ENCODE measurements around the gene UIMC1. TPM values are rescaled to one million over a fixed set of nuclear protein-coding genes. Genes with fewer than 3 reads are reported as not detected.

UIMC1 gene
- total RNA-seq, 1 experiment from 2014 or later: 38.4 TPM

- no peak for TF ChIP-seq SIN3A (IDR thresholded peaks at IDR 0.05; ENCODE audit: low read depth)
- no peak for TF ChIP-seq TCF7L2 (IDR thresholded peaks at IDR 0.05; ENCODE audit: borderline replicate concordance, extremely low read depth, insufficient read depth, insufficient read length)
- TF ChIP-seq EGR1 (IDR thresholded peaks at IDR 0.05; ENCODE audit: low read depth): no peak
- TF ChIP-seq RAD21 (IDR thresholded peaks at IDR 0.05; ENCODE audit: low read depth): no peak
- TF ChIP-seq CEBPB (IDR thresholded peaks at IDR 0.05; ENCODE audit: low read depth): no peak
- no peak for TF ChIP-seq JUND (IDR thresholded peaks at IDR 0.05)
- no peak for TF ChIP-seq ELF1 (IDR thresholded peaks at IDR 0.05; ENCODE audit: borderline replicate concordance, low read depth)
- TF ChIP-seq, protein P1, sequence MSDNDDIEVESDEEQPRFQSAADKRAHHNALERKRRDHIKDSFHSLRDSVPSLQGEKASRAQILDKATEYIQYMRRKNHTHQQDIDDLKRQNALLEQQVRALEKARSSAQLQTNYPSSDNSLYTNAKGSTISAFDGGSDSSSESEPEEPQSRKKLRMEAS (IDR thresholded peaks at IDR 0.05): no peak
These were observed 22.9 kb upstream of the UIMC1 start (continued) for GRCh38 chr5:177029498-177029897.

DNA sequence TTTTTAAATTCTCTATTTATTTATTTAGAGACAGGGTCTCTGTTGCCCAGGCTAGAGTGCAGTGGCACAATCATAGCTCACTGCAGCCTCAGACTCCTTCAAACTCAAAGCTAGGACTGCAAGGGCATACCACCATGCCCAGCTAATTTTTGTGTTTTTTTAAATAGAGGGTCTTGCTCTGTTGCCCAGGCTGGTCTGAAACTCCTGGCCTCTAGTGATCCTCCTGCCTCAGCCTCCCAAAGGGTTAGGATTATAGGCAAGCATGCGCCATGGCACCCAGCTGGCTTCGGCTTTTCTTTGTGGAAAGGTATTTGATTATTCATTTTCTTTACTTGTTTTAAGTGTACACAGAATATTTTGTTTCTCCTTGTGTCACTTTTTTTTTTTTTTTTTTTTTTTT lies 21.1 kb upstream of the UIMC1 start:
- H3K9me3 ChIP-seq (ENCODE audit: control insufficient read depth in 1 of 2, insufficient read depth in 1 of 2, low read depth in 1 of 2, low read length in 2 of 2): no peaks in the 10 kb centered on the region
- ChIA-PET POLR2A (interaction anchor here (1.3 kb wide), 1 partner anchor 22 kb away, joined by 4 read pairs; no protein-coding TSS in a partner anchor), RAD21 (ENCODE audit: low non-redundant PET in 1 of 2, low total read pairs in 2 of 2, uncharacterized antibody in 2 of 2, unreplicated experiment in 2 of 2) (no interaction called here), CTCF (interaction anchor here (0.6 to 1.2 kb wide), 2 partner anchors 44 to 97 kb away, joined by 3 read pairs; no protein-coding TSS in a partner anchor)
- H3K79me2 ChIP-seq (ENCODE audit: insufficient read depth, low read length): peaks cover 73% of the 10 kb centered on the region
- no peak overlapping the region for H3K4me2 ChIP-seq (ENCODE audit: low read length)
- peaks cover 0 to 7% of the 10 kb centered on the region in 2 experiments; a peak in 1 of 4 replicates for H3K36me3 ChIP-seq (ENCODE audit: control insufficient read depth in 1 of 2, insufficient read depth in 2 of 2, low read length in 2 of 2)
- H3K27ac ChIP-seq (ENCODE audit: low read depth, low read length): no peak overlapping the region
- intact Hi-C loops (cut with micrococcal nuclease): no loop called here
- TF ChIP-seq, protein P2, sequence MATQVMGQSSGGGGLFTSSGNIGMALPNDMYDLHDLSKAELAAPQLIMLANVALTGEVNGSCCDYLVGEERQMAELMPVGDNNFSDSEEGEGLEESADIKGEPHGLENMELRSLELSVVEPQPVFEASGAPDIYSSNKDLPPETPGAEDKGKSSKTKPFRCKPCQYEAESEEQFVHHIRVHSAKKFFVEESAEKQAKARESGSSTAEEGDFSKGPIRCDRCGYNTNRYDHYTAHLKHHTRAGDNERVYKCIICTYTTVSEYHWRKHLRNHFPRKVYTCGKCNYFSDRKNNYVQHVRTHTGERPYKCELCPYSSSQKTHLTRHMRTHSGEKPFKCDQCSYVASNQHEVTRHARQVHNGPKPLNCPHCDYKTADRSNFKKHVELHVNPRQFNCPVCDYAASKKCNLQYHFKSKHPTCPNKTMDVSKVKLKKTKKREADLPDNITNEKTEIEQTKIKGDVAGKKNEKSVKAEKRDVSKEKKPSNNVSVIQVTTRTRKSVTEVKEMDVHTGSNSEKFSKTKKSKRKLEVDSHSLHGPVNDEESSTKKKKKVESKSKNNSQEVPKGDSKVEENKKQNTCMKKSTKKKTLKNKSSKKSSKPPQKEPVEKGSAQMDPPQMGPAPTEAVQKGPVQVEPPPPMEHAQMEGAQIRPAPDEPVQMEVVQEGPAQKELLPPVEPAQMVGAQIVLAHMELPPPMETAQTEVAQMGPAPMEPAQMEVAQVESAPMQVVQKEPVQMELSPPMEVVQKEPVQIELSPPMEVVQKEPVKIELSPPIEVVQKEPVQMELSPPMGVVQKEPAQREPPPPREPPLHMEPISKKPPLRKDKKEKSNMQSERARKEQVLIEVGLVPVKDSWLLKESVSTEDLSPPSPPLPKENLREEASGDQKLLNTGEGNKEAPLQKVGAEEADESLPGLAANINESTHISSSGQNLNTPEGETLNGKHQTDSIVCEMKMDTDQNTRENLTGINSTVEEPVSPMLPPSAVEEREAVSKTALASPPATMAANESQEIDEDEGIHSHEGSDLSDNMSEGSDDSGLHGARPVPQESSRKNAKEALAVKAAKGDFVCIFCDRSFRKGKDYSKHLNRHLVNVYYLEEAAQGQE (IDR thresholded peaks at IDR 0.05; ENCODE audit: low read depth): no peak
- no peak for TF ChIP-seq JUND (IDR thresholded peaks at IDR 0.05)
- TF ChIP-seq ZFX (IDR thresholded peaks at IDR 0.05): no peak
- no peak for TF ChIP-seq SIN3A (IDR thresholded peaks at IDR 0.05; ENCODE audit: low read depth)
- TF ChIP-seq POLR2A (IDR thresholded peaks at IDR 0.05; ENCODE audit: borderline replicate concordance, extremely low read depth, insufficient read depth, insufficient read length): no peak
- no peak for TF ChIP-seq FOSL1 (IDR thresholded peaks at IDR 0.05; ENCODE audit: low read depth)
- TF ChIP-seq, protein P1 (IDR thresholded peaks at IDR 0.05): no peak
- TF ChIP-seq ELF1 (IDR thresholded peaks at IDR 0.05; ENCODE audit: borderline replicate concordance, low read depth): no peak
- TF ChIP-seq, protein P3, sequence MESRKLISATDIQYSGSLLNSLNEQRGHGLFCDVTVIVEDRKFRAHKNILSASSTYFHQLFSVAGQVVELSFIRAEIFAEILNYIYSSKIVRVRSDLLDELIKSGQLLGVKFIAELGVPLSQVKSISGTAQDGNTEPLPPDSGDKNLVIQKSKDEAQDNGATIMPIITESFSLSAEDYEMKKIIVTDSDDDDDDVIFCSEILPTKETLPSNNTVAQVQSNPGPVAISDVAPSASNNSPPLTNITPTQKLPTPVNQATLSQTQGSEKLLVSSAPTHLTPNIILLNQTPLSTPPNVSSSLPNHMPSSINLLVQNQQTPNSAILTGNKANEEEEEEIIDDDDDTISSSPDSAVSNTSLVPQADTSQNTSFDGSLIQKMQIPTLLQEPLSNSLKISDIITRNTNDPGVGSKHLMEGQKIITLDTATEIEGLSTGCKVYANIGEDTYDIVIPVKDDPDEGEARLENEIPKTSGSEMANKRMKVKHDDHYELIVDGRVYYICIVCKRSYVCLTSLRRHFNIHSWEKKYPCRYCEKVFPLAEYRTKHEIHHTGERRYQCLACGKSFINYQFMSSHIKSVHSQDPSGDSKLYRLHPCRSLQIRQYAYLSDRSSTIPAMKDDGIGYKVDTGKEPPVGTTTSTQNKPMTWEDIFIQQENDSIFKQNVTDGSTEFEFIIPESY (IDR thresholded peaks at IDR 0.05; ENCODE audit: extremely low read depth, insufficient replicate concordance, low read length): no peak
- no peak for TF ChIP-seq EZH2phosphoT487 (IDR thresholded peaks at IDR 0.05; ENCODE audit: borderline replicate concordance)
- ATAC-seq (no peak), DNase-seq (ENCODE audit: low read depth, low spot score) (no peak)
- BruUV-seq (replicated peaks): no TSS peak
- H2AFZ ChIP-seq (ENCODE audit: low read depth, low read length, poor library complexity, severe bottlenecking): no peak overlapping the region
- no peak overlapping the region for H3K4me3 ChIP-seq (replicated peaks in 1 of 2; ENCODE audit: low read depth in 1 of 2, low read length in 2 of 2)
- no peaks in the 10 kb centered on the region for H3K27me3 ChIP-seq (ENCODE audit: insufficient read depth, low read length)
- H3K9ac ChIP-seq (ENCODE audit: low read length): no peak overlapping the region
- no peaks in the 10 kb centered on the region for H3K9me2 ChIP-seq (ENCODE audit: insufficient read depth)
- no peaks in the 10 kb centered on the region for H4K20me1 ChIP-seq (ENCODE audit: insufficient read depth)
- peaks cover 0 to 7% of the 10 kb centered on the region in 2 experiments; a peak in 2 of 4 replicates for H3K4me1 ChIP-seq (ENCODE audit: control insufficient read depth in 1 of 2, insufficient read depth in 2 of 2, low read length in 2 of 2)

Measured in HCT116 (cell line).